Measurements from ENCODE around the gene GAREM1.
"Not testable (repeated sequence)": the region's sequence is repeated elsewhere in the genome, so short reads cannot be mapped to it uniquely, and the experiment has no call there.

Gene GAREM1

GRCh38 chr18:32258148-32258547, 212.5 kb downstream of the GAREM1 start:
- no peak for DNase-seq

GRCh38 chr18:32257084-32257785, 213.4 kb downstream of the GAREM1 start:
- no peak for DNase-seq

- no peak for DNase-seq
Measured at GRCh38 chr18:32255570-32255969, 215.1 kb downstream of the GAREM1 start.

GRCh38 chr18:32252141-32252860, 218.4 kb downstream of the GAREM1 start:
- DNase-seq, result no peak

GRCh38 chr18:32251466-32251865, 219.2 kb downstream of the GAREM1 start:
- DNase-seq, result no peak

GRCh38 chr18:32249147-32249929, 221.3 kb downstream of the GAREM1 start:
- no peak for DNase-seq

GRCh38 chr18:32244881-32245280, 225.8 kb downstream of the GAREM1 start:
- no peak for DNase-seq

GRCh38 chr18:32243358-32243757, 227.3 kb downstream of the GAREM1 start:
- no peak for DNase-seq

- DNase-seq, result no peak
Measured at GRCh38 chr18:32242395-32242794, 228.3 kb downstream of the GAREM1 start.

GRCh38 chr18:32238635-32239268, 231.9 kb downstream of the GAREM1 start:
- no peak for DNase-seq

- DNase-seq, result no peak
Measured at GRCh38 chr18:32237049-32237448, 233.6 kb downstream of the GAREM1 start.

GRCh38 chr18:32233348-32233747, 237.3 kb downstream of the GAREM1 start:
- DNase-seq, result not testable (repeated sequence)

GRCh38 chr18:32219431-32220018, 251.2 kb downstream of the GAREM1 start:
- DNase-seq, result no peak

GRCh38 chr18:32216390-32216789, 254.3 kb downstream of the GAREM1 start:
- no peak for DNase-seq

GRCh38 chr18:32213693-32214092, 257.0 kb downstream of the GAREM1 start:
- DNase-seq, result no peak

Measured in right kidney (tissue), 1 donor.